Measurements from ENCODE around the gene DDHD1. TPM values are rescaled to one million over a fixed set of nuclear protein-coding genes. Genes with fewer than 3 reads are reported as not detected.
"Not testable (repeated sequence)": the region's sequence is repeated elsewhere in the genome, so short reads cannot be mapped to it uniquely, and the experiment has no call there.

The DDHD1 gene
- polyA plus RNA-seq, 2 donors, result 1.0 to 1.5 TPM

GRCh38 chr14:53113989-53114388 lies 39.1 kb downstream of the DDHD1 start:
- Histone ChIP-seq H3K36me3 (ENCODE audit: control insufficient read depth in 2 of 2, insufficient read depth in 2 of 2, low read length in 1 of 2) (no peaks in the 10 kb centered on the region), H3K27me3 (ENCODE audit: control insufficient read depth in 1 of 2, insufficient read depth in 2 of 2, low read length in 2 of 2) (no peaks in the 10 kb centered on the region), H3K4me3 (ENCODE audit: low read depth in 1 of 2, low read length in 2 of 2) (no peak overlapping the region), H3K4me1 (ENCODE audit: control insufficient read depth in 2 of 2, insufficient read depth in 2 of 2, low read length in 1 of 2) (no peaks in the 10 kb centered on the region), H3K9me3 (ENCODE audit: control insufficient read depth in 2 of 2, insufficient read depth in 1 of 2, low read depth in 1 of 2, low read length in 1 of 2) (peaks cover 0 to 3% of the 10 kb centered on the region in 2 donors), H3K27ac (ENCODE audit: low read depth in 2 of 2, low read length in 1 of 2) (no peak overlapping the region)
- 94% methylated on average over 10 of the region's 10 CpGs for WGBS, 2 donors

GRCh38 chr14:53110096-53110495 lies 43.0 kb downstream of the DDHD1 start:
- Histone ChIP-seq H3K9me3 (ENCODE audit: control insufficient read depth in 2 of 2, insufficient read depth in 1 of 2, low read depth in 1 of 2, low read length in 1 of 2) (peaks cover 0 to 3% of the 10 kb centered on the region in 2 donors), H3K27ac (ENCODE audit: low read depth in 2 of 2, low read length in 1 of 2) (no peak overlapping the region), H3K27me3 (ENCODE audit: control insufficient read depth in 1 of 2, insufficient read depth in 2 of 2, low read length in 2 of 2) (no peaks in the 10 kb centered on the region), H3K36me3 (ENCODE audit: control insufficient read depth in 2 of 2, insufficient read depth in 2 of 2, low read length in 1 of 2) (no peaks in the 10 kb centered on the region), H3K4me1 (ENCODE audit: control insufficient read depth in 2 of 2, insufficient read depth in 2 of 2, low read length in 1 of 2) (no peaks in the 10 kb centered on the region), H3K4me3 (ENCODE audit: low read depth in 1 of 2, low read length in 2 of 2) (no peak overlapping the region)
- 89% methylated on average over 1 of the region's 1 CpG for WGBS, 2 donors

GRCh38 chr14:53109105-53110041 lies 43.8 kb downstream of the DDHD1 start:
- Histone ChIP-seq H3K9me3 (ENCODE audit: control insufficient read depth in 2 of 2, insufficient read depth in 1 of 2, low read depth in 1 of 2, low read length in 1 of 2) (peaks cover 0 to 3% of the 10 kb centered on the region in 2 donors), H3K36me3 (ENCODE audit: control insufficient read depth in 2 of 2, insufficient read depth in 2 of 2, low read length in 1 of 2) (no peaks in the 10 kb centered on the region), H3K27me3 (ENCODE audit: control insufficient read depth in 1 of 2, insufficient read depth in 2 of 2, low read length in 2 of 2) (no peaks in the 10 kb centered on the region), H3K27ac (ENCODE audit: low read depth in 2 of 2, low read length in 1 of 2) (peak overlapping the region in 1 of 2 donors; percentile 8), H3K4me1 (ENCODE audit: control insufficient read depth in 2 of 2, insufficient read depth in 2 of 2, low read length in 1 of 2) (no peaks in the 10 kb centered on the region), H3K4me3 (ENCODE audit: low read depth in 1 of 2, low read length in 2 of 2) (no peak overlapping the region)
- WGBS, 2 donors, result 67 to 69% methylated on average over 5 of the region's 5 CpGs

GRCh38 chr14:53108292-53109104 lies 44.6 kb downstream of the DDHD1 start:
- H3K27ac ChIP-seq (ENCODE audit: low read depth in 2 of 2, low read length in 1 of 2), result no peak overlapping the region
- H3K4me3 ChIP-seq (ENCODE audit: low read depth in 1 of 2, low read length in 2 of 2), result no peak overlapping the region
- 81 to 86% methylated on average over 10 of the region's 10 CpGs for WGBS, 2 donors
- H3K27me3 ChIP-seq (ENCODE audit: control insufficient read depth in 1 of 2, insufficient read depth in 2 of 2, low read length in 2 of 2), result no peaks in the 10 kb centered on the region
- no peaks in the 10 kb centered on the region for H3K9me3 ChIP-seq (ENCODE audit: control insufficient read depth in 2 of 2, insufficient read depth in 1 of 2, low read depth in 1 of 2, low read length in 1 of 2)
- H3K36me3 ChIP-seq (ENCODE audit: control insufficient read depth in 2 of 2, insufficient read depth in 2 of 2, low read length in 1 of 2), result no peaks in the 10 kb centered on the region
- no peaks in the 10 kb centered on the region for H3K4me1 ChIP-seq (ENCODE audit: control insufficient read depth in 2 of 2, insufficient read depth in 2 of 2, low read length in 1 of 2)

- no peaks in the 10 kb centered on the region for H3K9me3 ChIP-seq (ENCODE audit: control insufficient read depth in 2 of 2, insufficient read depth in 1 of 2, low read depth in 1 of 2, low read length in 1 of 2)
- no peaks in the 10 kb centered on the region for H3K36me3 ChIP-seq (ENCODE audit: control insufficient read depth in 2 of 2, insufficient read depth in 2 of 2, low read length in 1 of 2)
- H3K27ac ChIP-seq (ENCODE audit: low read depth in 2 of 2, low read length in 1 of 2), result no peak overlapping the region
- H3K4me1 ChIP-seq (ENCODE audit: control insufficient read depth in 2 of 2, insufficient read depth in 2 of 2, low read length in 1 of 2), result no peaks in the 10 kb centered on the region
- no peak overlapping the region for H3K4me3 ChIP-seq (ENCODE audit: low read depth in 1 of 2, low read length in 2 of 2)
- no peaks in the 10 kb centered on the region for H3K27me3 ChIP-seq (ENCODE audit: control insufficient read depth in 1 of 2, insufficient read depth in 2 of 2, low read length in 2 of 2)
- WGBS, 2 donors, result 97% methylated on average over 1 of the region's 1 CpG
These were observed 46.4 kb downstream of the DDHD1 start for GRCh38 chr14:53106768-53107167.

- Histone ChIP-seq H3K27me3 (ENCODE audit: control insufficient read depth in 1 of 2, insufficient read depth in 2 of 2, low read length in 2 of 2) (no peaks in the 10 kb centered on the region), H3K4me1 (ENCODE audit: control insufficient read depth in 2 of 2, insufficient read depth in 2 of 2, low read length in 1 of 2) (no peaks in the 10 kb centered on the region), H3K9me3 (ENCODE audit: control insufficient read depth in 2 of 2, insufficient read depth in 1 of 2, low read depth in 1 of 2, low read length in 1 of 2) (no peaks in the 10 kb centered on the region), H3K27ac (ENCODE audit: low read depth in 2 of 2, low read length in 1 of 2) (no peak overlapping the region), H3K4me3 (ENCODE audit: low read depth in 1 of 2, low read length in 2 of 2) (no peak overlapping the region), H3K36me3 (ENCODE audit: control insufficient read depth in 2 of 2, insufficient read depth in 2 of 2, low read length in 1 of 2) (no peaks in the 10 kb centered on the region)
- 89 to 92% methylated on average over 5 of the region's 5 CpGs for WGBS, 2 donors
These were observed 49.3 kb downstream of the DDHD1 start for GRCh38 chr14:53103636-53104340.

GRCh38 chr14:53093206-53093605 lies 59.9 kb downstream of the DDHD1 start:
- H3K9me3 ChIP-seq (ENCODE audit: control insufficient read depth in 2 of 2, insufficient read depth in 1 of 2, low read depth in 1 of 2, low read length in 1 of 2), result no peaks in the 10 kb centered on the region
- H3K27me3 ChIP-seq (ENCODE audit: control insufficient read depth in 1 of 2, insufficient read depth in 2 of 2, low read length in 2 of 2), result no peaks in the 10 kb centered on the region
- H3K27ac ChIP-seq (ENCODE audit: low read depth in 2 of 2, low read length in 1 of 2), result no peak overlapping the region
- 77 to 92% methylated on average over 1 of the region's 1 CpG for WGBS, 2 donors
- H3K4me3 ChIP-seq (ENCODE audit: low read depth in 1 of 2, low read length in 2 of 2), result no peak overlapping the region
- no peaks in the 10 kb centered on the region for H3K4me1 ChIP-seq (ENCODE audit: control insufficient read depth in 2 of 2, insufficient read depth in 2 of 2, low read length in 1 of 2)
- H3K36me3 ChIP-seq (ENCODE audit: control insufficient read depth in 2 of 2, insufficient read depth in 2 of 2, low read length in 1 of 2), result no peaks in the 10 kb centered on the region

- no peaks in the 10 kb centered on the region for H3K36me3 ChIP-seq (ENCODE audit: control insufficient read depth in 2 of 2, insufficient read depth in 2 of 2, low read length in 1 of 2)
- no peaks in the 10 kb centered on the region for H3K9me3 ChIP-seq (ENCODE audit: control insufficient read depth in 2 of 2, insufficient read depth in 1 of 2, low read depth in 1 of 2, low read length in 1 of 2)
- H3K27me3 ChIP-seq (ENCODE audit: control insufficient read depth in 1 of 2, insufficient read depth in 2 of 2, low read length in 2 of 2), result no peaks in the 10 kb centered on the region
- 83 to 89% methylated on average over 2 of the region's 2 CpGs for WGBS, 2 donors
- H3K4me1 ChIP-seq (ENCODE audit: control insufficient read depth in 2 of 2, insufficient read depth in 2 of 2, low read length in 1 of 2), result no peaks in the 10 kb centered on the region
- H3K4me3 ChIP-seq (ENCODE audit: low read depth in 1 of 2, low read length in 2 of 2), result no peak overlapping the region
- H3K27ac ChIP-seq (ENCODE audit: low read depth in 2 of 2, low read length in 1 of 2), result no peak overlapping the region
These were observed 62.3 kb downstream of the DDHD1 start for GRCh38 chr14:53090853-53091252.

- not testable (repeated sequence) for H3K4me3 ChIP-seq (ENCODE audit: low read depth in 1 of 2, low read length in 2 of 2)
These were observed 68.2 kb downstream of the DDHD1 start for GRCh38 chr14:53084954-53085353.

More at GRCh38 chr14:53084954-53085353, 68.2 kb downstream of the DDHD1 start:
- H3K36me3 ChIP-seq (ENCODE audit: control insufficient read depth in 2 of 2, insufficient read depth in 2 of 2, low read length in 1 of 2); H3K4me1 ChIP-seq (ENCODE audit: control insufficient read depth in 2 of 2, insufficient read depth in 2 of 2, low read length in 1 of 2); H3K27ac ChIP-seq (ENCODE audit: low read depth in 2 of 2, low read length in 1 of 2); H3K27me3 ChIP-seq (ENCODE audit: control insufficient read depth in 1 of 2, insufficient read depth in 2 of 2, low read length in 2 of 2); H3K9me3 ChIP-seq (ENCODE audit: control insufficient read depth in 2 of 2, insufficient read depth in 1 of 2, low read depth in 1 of 2, low read length in 1 of 2): not testable (repeated sequence)
- WGBS, 2 donors, result 94% methylated on average over 7 of the region's 7 CpGs

All from esophagus (tissue), 2 donors.